Endodermal cell (in vitro differentiated cells): ENCODE data around the gene RETREG1. TPM values are rescaled to one million over a fixed set of nuclear protein-coding genes. Genes with fewer than 3 reads are reported as not detected.

Experiments used
- DNase-seq: peaks from one replicate; pipeline ENCODE4 v3.0.0-alpha.2; 2017
- H3K27ac ChIP-seq: 2 replicates; pipeline ENCODE4 v1.5.1; 2013; ENCODE audit warnings: mild to moderate bottlenecking, low read depth, low read length, moderate library complexity
- H3K27me3 ChIP-seq: 2 replicates; pipeline ENCODE4 v1.6.1; 2013; ENCODE audit warnings: mild to moderate bottlenecking, low read length, moderate library complexity; ENCODE audit not compliant: insufficient read depth, control insufficient read depth, poor library complexity, severe bottlenecking
- H3K36me3 ChIP-seq: 2 replicates; pipeline ENCODE4 v1.7.0; 2013; ENCODE audit warnings: mild to moderate bottlenecking, low read length, moderate library complexity; ENCODE audit not compliant: control insufficient read depth, insufficient read depth
- H3K4me1 ChIP-seq: one replicate; pipeline ENCODE4 v1.7.0; 2013; ENCODE audit warnings: low read length; ENCODE audit not compliant: control insufficient read depth, insufficient read depth
- H3K4me3 ChIP-seq: 2 replicates; pipeline ENCODE4 v1.5.1; 2013; ENCODE audit warnings: mild to moderate bottlenecking, low read length, moderate library complexity
- H3K9ac ChIP-seq: 2 replicates; pipeline ENCODE4 v1.6.1; 2013; ENCODE audit warnings: mild to moderate bottlenecking, low read length, moderate library complexity; ENCODE audit not compliant: poor library complexity, severe bottlenecking; ENCODE audit errors: extremely low read depth
- H3K9me3 ChIP-seq: 2 replicates; pipeline ENCODE4 v1.6.1; 2013; ENCODE audit warnings: mild to moderate bottlenecking, low read length, moderate library complexity; ENCODE audit not compliant: control insufficient read depth
- H3K27ac Mint-ChIP-seq: 2 replicates; pipeline ENCODE4 v1.8.0; 2020; ENCODE audit warnings: mixed read lengths
- H3K27me3 Mint-ChIP-seq: 2 replicates; pipeline ENCODE4 v1.8.0; 2021; ENCODE audit warnings: mild to moderate bottlenecking, mixed read lengths; ENCODE audit not compliant: insufficient read depth
- H3K36me3 Mint-ChIP-seq: 2 replicates; pipeline ENCODE4 v1.8.0; 2020; ENCODE audit warnings: low read depth, mixed read lengths
- H3K4me1 Mint-ChIP-seq: 2 replicates; pipeline ENCODE4 v1.8.0; 2020; ENCODE audit warnings: mixed read lengths
- H3K4me3 Mint-ChIP-seq: 2 replicates; pipeline ENCODE4 v1.8.0; 2020; ENCODE audit warnings: mild to moderate bottlenecking, moderate library complexity, mixed read lengths
- H3K9me3 Mint-ChIP-seq: 2 replicates; pipeline ENCODE4 v1.8.0; 2020; ENCODE audit warnings: mild to moderate bottlenecking, mixed read lengths
- CTCF ChIP-seq: fragments of 200-600 bp; sonication (generic); conservative IDR thresholded peaks from 2 replicates; pipeline ENCODE4 v1.5.0; 2021; ENCODE audit warnings: antibody characterized with exemption, mild to moderate bottlenecking
- WGBS, 2 experiments: methylation state at CpG; one replicate each; pipeline versions ENCODE4 v1.1.5 to v1.1.7; 2013; ENCODE audit warnings: missing lambda C conversion rate in 2 of 2, mixed read lengths in 1 of 2; ENCODE audit not compliant: insufficient coverage in 1 of 2, insufficient read length in 1 of 2; 5-methylcytosine and 5-hydroxymethylcytosine counted together
- total RNA-seq, 2 donors: library from RNA; stranded (reverse); fragmentation: NEBNext Ultra II Directional in 1 of 2; extraction: Animal tissue kit (Norgen Biotek cat#: 25700) in 1 of 2; gene quantifications; 2 replicates in 1 of 2; 3 replicates in 1 of 2; pipeline ENCODE4 v1.2.1, GENCODE V29; 2021

RETREG1 gene
- total RNA-seq, 2 donors from 2014 or later, result 4.1 to 4.3 TPM

- Histone ChIP-seq H3K27me3 (no peaks in the 10 kb centered on the region), H3K36me3 (no peaks in the 10 kb centered on the region), H3K9me3 (no peaks in the 10 kb centered on the region), H3K9ac (no peak overlapping the region), H3K27ac (no peak overlapping the region), H3K4me1 (no peaks in the 10 kb centered on the region), H3K4me3 (no peak overlapping the region)
- H3K36me3 Mint-ChIP-seq, result no peaks in the 10 kb centered on the region
- no peak for DNase-seq
- H3K9me3 Mint-ChIP-seq, result no peaks in the 10 kb centered on the region
- WGBS, 2 experiments, result 73 to 90% methylated on average over 2 to 3 of the region's 3 CpGs
- no peaks in the 10 kb centered on the region for H3K27me3 Mint-ChIP-seq
- no peak for TF ChIP-seq CTCF
- H3K4me3 Mint-ChIP-seq, result no peak overlapping the region
- H3K27ac Mint-ChIP-seq, result no peak overlapping the region
- peaks cover 8% of the 10 kb centered on the region for H3K4me1 Mint-ChIP-seq
Observed at GRCh38 chr5:16561660-16562059, 55.1 kb downstream of the RETREG1 start.

GRCh38 chr5:16559702-16560101 is 57.1 kb downstream of the RETREG1 start:
- 85 to 100% methylated on average over 1 of the region's 1 CpG for WGBS, 2 experiments
- Mint-ChIP-seq H3K27me3 (no peaks in the 10 kb centered on the region), H3K36me3 (no peaks in the 10 kb centered on the region), H3K4me1 (peaks cover 8% of the 10 kb centered on the region), H3K27ac (no peak overlapping the region), H3K4me3 (no peak overlapping the region), H3K9me3 (no peaks in the 10 kb centered on the region)
- TF ChIP-seq CTCF, result no peak
- Histone ChIP-seq H3K4me3 (no peak overlapping the region), H3K9ac (no peak overlapping the region), H3K36me3 (no peaks in the 10 kb centered on the region), H3K27me3 (no peaks in the 10 kb centered on the region), H3K4me1 (no peaks in the 10 kb centered on the region), H3K9me3 (no peaks in the 10 kb centered on the region), H3K27ac (no peak overlapping the region)
- no peak for DNase-seq

- no peak overlapping the region for H3K4me3 ChIP-seq
- peak; percentile 67 for TF ChIP-seq CTCF
- WGBS, 2 experiments, result 61 to 76% methylated on average over 3 to 5 of the region's 5 CpGs
- Mint-ChIP-seq H3K9me3 (no peaks in the 10 kb centered on the region), H3K4me1 (peaks cover 8% of the 10 kb centered on the region), H3K36me3 (no peaks in the 10 kb centered on the region), H3K27me3 (no peaks in the 10 kb centered on the region), H3K27ac (peak overlapping the region; percentile 66), H3K4me3 (no peak overlapping the region)
- no peaks in the 10 kb centered on the region for H3K4me1 ChIP-seq
- no peaks in the 10 kb centered on the region for H3K36me3 ChIP-seq
- H3K9ac ChIP-seq, result no peak overlapping the region
- H3K27ac ChIP-seq, result no peak overlapping the region
- H3K9me3 ChIP-seq, result no peaks in the 10 kb centered on the region
- DNase-seq, result peak; percentile 65
- no peaks in the 10 kb centered on the region for H3K27me3 ChIP-seq
Observed at GRCh38 chr5:16558984-16559629, 57.7 kb downstream of the RETREG1 start.
